ENCODE measurements around the gene RING1. TPM values are rescaled to one million over a fixed set of nuclear protein-coding genes. Genes with fewer than 3 reads are reported as not detected.

RING1 gene
- total RNA-seq, 1 experiment from 2014 or later, result 45.9 TPM

DNA sequence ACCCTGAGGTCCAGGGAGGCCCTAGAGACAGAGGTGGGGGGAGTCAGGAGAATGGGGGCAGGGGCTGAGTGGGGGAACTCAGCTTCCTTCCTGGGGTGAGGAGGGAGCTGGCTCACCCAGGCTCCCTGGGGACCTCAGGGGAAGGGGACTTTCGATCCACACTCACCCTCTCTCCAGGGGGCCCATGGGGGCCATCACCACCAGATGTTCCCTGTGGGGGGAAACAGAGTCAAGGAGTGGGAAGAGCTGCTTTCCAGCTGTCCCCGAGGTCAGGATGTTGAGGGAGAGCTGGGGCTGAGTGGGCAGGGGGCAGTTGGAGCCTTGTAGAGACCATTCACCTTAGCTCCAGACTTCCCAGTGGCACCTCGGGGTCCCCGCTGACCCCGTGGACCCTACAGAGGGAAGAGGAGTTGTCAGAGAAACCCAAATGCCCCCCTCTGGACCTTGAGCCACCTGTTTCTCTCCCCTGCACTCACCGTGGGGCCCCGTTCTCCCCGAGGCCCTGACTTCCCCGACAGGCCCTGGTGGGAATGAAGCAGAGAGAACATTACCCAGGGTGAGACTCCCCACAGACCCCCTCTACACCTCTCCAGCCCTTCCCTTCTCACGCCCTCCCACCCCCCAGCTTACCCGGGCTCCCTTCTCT, 34.6 kb upstream of the RING1 start:
- no peak for ATAC-seq
- ChIA-PET POLR2A (no interaction called here), RAD21 (ENCODE audit: low non-redundant PET in 1 of 2, low total read pairs in 2 of 2, uncharacterized antibody in 2 of 2, unreplicated experiment in 2 of 2) (no interaction called here), CTCF (no interaction called here)
- Histone ChIP-seq H3K4me3 (replicated peaks in 1 of 2; ENCODE audit: low read depth in 1 of 2, low read length in 2 of 2) (no peak overlapping the region), H3K4me2 (ENCODE audit: low read length) (no peak overlapping the region), H4K20me1 (ENCODE audit: insufficient read depth) (no peaks in the 10 kb centered on the region), H3K36me3 (ENCODE audit: control insufficient read depth in 1 of 2, insufficient read depth in 2 of 2, low read length in 2 of 2) (no peaks in the 10 kb centered on the region), H3K27ac (ENCODE audit: low read depth, low read length) (no peak overlapping the region), H3K9me2 (ENCODE audit: insufficient read depth) (no peaks in the 10 kb centered on the region), H3K9me3 (ENCODE audit: control insufficient read depth in 1 of 2, insufficient read depth in 1 of 2, low read depth in 1 of 2, low read length in 2 of 2) (no peaks in the 10 kb centered on the region), H2AFZ (ENCODE audit: low read depth, low read length, poor library complexity, severe bottlenecking) (no peak overlapping the region), H3K79me2 (ENCODE audit: insufficient read depth, low read length) (no peaks in the 10 kb centered on the region), H3K9ac (ENCODE audit: low read length) (no peak overlapping the region), H3K4me1 (ENCODE audit: control insufficient read depth in 1 of 2, insufficient read depth in 2 of 2, low read length in 2 of 2) (no peaks in the 10 kb centered on the region), H3K27me3 (ENCODE audit: insufficient read depth, low read length) (no peaks in the 10 kb centered on the region)
- BruUV-seq (replicated peaks), result no TSS peak
- no peak for DNase-seq (ENCODE audit: low read depth, low spot score)
- TF ChIP-seq ELF1 (IDR thresholded peaks at IDR 0.05; ENCODE audit: borderline replicate concordance, low read depth) (no peak), CEBPB (IDR thresholded peaks at IDR 0.05; ENCODE audit: low read depth) (no peak), EZH2phosphoT487 (IDR thresholded peaks at IDR 0.05; ENCODE audit: borderline replicate concordance) (no peak), ZFX (IDR thresholded peaks at IDR 0.05) (no peak), YY1 (IDR thresholded peaks at IDR 0.05; ENCODE audit: extremely low read depth, insufficient replicate concordance, low read depth, low read length) (no peak)
- TF ChIP-seq, protein P1, sequence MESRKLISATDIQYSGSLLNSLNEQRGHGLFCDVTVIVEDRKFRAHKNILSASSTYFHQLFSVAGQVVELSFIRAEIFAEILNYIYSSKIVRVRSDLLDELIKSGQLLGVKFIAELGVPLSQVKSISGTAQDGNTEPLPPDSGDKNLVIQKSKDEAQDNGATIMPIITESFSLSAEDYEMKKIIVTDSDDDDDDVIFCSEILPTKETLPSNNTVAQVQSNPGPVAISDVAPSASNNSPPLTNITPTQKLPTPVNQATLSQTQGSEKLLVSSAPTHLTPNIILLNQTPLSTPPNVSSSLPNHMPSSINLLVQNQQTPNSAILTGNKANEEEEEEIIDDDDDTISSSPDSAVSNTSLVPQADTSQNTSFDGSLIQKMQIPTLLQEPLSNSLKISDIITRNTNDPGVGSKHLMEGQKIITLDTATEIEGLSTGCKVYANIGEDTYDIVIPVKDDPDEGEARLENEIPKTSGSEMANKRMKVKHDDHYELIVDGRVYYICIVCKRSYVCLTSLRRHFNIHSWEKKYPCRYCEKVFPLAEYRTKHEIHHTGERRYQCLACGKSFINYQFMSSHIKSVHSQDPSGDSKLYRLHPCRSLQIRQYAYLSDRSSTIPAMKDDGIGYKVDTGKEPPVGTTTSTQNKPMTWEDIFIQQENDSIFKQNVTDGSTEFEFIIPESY (IDR thresholded peaks at IDR 0.05; ENCODE audit: extremely low read depth, insufficient replicate concordance, low read length), result no peak
- TF ChIP-seq, protein P2, sequence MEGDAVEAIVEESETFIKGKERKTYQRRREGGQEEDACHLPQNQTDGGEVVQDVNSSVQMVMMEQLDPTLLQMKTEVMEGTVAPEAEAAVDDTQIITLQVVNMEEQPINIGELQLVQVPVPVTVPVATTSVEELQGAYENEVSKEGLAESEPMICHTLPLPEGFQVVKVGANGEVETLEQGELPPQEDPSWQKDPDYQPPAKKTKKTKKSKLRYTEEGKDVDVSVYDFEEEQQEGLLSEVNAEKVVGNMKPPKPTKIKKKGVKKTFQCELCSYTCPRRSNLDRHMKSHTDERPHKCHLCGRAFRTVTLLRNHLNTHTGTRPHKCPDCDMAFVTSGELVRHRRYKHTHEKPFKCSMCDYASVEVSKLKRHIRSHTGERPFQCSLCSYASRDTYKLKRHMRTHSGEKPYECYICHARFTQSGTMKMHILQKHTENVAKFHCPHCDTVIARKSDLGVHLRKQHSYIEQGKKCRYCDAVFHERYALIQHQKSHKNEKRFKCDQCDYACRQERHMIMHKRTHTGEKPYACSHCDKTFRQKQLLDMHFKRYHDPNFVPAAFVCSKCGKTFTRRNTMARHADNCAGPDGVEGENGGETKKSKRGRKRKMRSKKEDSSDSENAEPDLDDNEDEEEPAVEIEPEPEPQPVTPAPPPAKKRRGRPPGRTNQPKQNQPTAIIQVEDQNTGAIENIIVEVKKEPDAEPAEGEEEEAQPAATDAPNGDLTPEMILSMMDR (IDR thresholded peaks at IDR 0.05 in 2 of 3, conservative IDR thresholded peaks at IDR 0.05 in 1 of 3; ENCODE audit: borderline replicate concordance in 1 of 3, insufficient read depth in 1 of 3, low read depth in 2 of 3, low read length in 2 of 3), result no peak
- TF ChIP-seq, protein P3, sequence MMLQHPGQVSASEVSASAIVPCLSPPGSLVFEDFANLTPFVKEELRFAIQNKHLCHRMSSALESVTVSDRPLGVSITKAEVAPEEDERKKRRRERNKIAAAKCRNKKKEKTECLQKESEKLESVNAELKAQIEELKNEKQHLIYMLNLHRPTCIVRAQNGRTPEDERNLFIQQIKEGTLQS (IDR thresholded peaks at IDR 0.05), result no peak
- intact Hi-C loops (cut with micrococcal nuclease), result no loop called here

Data from HCT116 (cell line).